ENCODE data around the gene NPY5R. TPM values are rescaled to one million over a fixed set of nuclear protein-coding genes. Genes with fewer than 3 reads are reported as not detected.

Gene NPY5R
- total RNA-seq, 2 experiments from 2014 or later, result not detected

GRCh38 chr4:163335384-163335783 lies 8.3 kb upstream of the NPY5R start:
- no peak for DNase-seq
- TF ChIP-seq CTCF (IDR thresholded peaks at IDR 0.05), result no peak
- H3K4me1 Mint-ChIP-seq (ENCODE audit: low read depth), result peaks cover 9% of the 10 kb centered on the region
- H3K27me3 Mint-ChIP-seq, result peaks cover 34% of the 10 kb centered on the region
- ChIA-PET POLR2A (no interaction called here), CTCF (no interaction called here)
- ATAC-seq, result no peak
- intact Hi-C loops (cut with micrococcal nuclease), result no loop called here
- H3K4me3 Mint-ChIP-seq, result no peak overlapping the region
- no peaks in the 10 kb centered on the region for H3K9me3 Mint-ChIP-seq
- H3K27ac Mint-ChIP-seq, result no peak overlapping the region
- H3K36me3 Mint-ChIP-seq (ENCODE audit: low read depth), result no peaks in the 10 kb centered on the region

GRCh38 chr4:163344147-163345125 lies 744 bp downstream of the NPY5R start:
- CTCF ChIA-PET, result no interaction called here
- TF ChIP-seq CTCF (IDR thresholded peaks at IDR 0.05), result no peak
- DNase-seq (no peak), ATAC-seq (no peak)
- POLR2A ChIA-PET, result no interaction called here
- no peaks in the 10 kb centered on the region for H3K4me1 Mint-ChIP-seq (ENCODE audit: low read depth)
- H3K36me3 Mint-ChIP-seq (ENCODE audit: low read depth), result no peaks in the 10 kb centered on the region
- no peaks in the 10 kb centered on the region for H3K9me3 Mint-ChIP-seq
- intact Hi-C loops (cut with micrococcal nuclease), result no loop called here
- no peak overlapping the region for H3K27ac Mint-ChIP-seq
- peaks cover 27% of the 10 kb centered on the region for H3K27me3 Mint-ChIP-seq
- no peak overlapping the region for H3K4me3 Mint-ChIP-seq

- no peak for TF ChIP-seq CTCF (IDR thresholded peaks at IDR 0.05)
- DNase-seq (no peak), ATAC-seq (no peak)
- Mint-ChIP-seq H3K9me3 (no peaks in the 10 kb centered on the region), H3K36me3 (ENCODE audit: low read depth) (no peaks in the 10 kb centered on the region), H3K4me1 (ENCODE audit: low read depth) (no peaks in the 10 kb centered on the region), H3K27ac (no peak overlapping the region), H3K4me3 (no peak overlapping the region), H3K27me3 (peaks cover 5% of the 10 kb centered on the region)
- intact Hi-C loops (cut with micrococcal nuclease), result no loop called here
- CTCF ChIA-PET, result no interaction called here
- POLR2A ChIA-PET, result no interaction called here
Observed at GRCh38 chr4:163350672-163351071, 7.0 kb downstream of the NPY5R start.

GRCh38 chr4:163353054-163353453 lies 9.4 kb downstream of the NPY5R start:
- intact Hi-C loops (cut with micrococcal nuclease), result no loop called here
- no peaks in the 10 kb centered on the region for H3K4me1 Mint-ChIP-seq (ENCODE audit: low read depth)
- H3K9me3 Mint-ChIP-seq, result no peaks in the 10 kb centered on the region
- no peak for TF ChIP-seq CTCF (IDR thresholded peaks at IDR 0.05)
- ATAC-seq (no peak), DNase-seq (no peak)
- no peaks in the 10 kb centered on the region for H3K27me3 Mint-ChIP-seq
- ChIA-PET POLR2A (no interaction called here), CTCF (no interaction called here)
- no peak overlapping the region for H3K27ac Mint-ChIP-seq
- H3K36me3 Mint-ChIP-seq (ENCODE audit: low read depth), result no peaks in the 10 kb centered on the region
- H3K4me3 Mint-ChIP-seq, result no peak overlapping the region

GRCh38 chr4:163356104-163356503 lies 12.4 kb downstream of the NPY5R start:
- intact Hi-C loops (cut with micrococcal nuclease), result no loop called here
- Mint-ChIP-seq H3K27me3 (no peaks in the 10 kb centered on the region), H3K4me3 (no peak overlapping the region), H3K9me3 (no peaks in the 10 kb centered on the region), H3K27ac (no peak overlapping the region), H3K4me1 (ENCODE audit: low read depth) (no peaks in the 10 kb centered on the region), H3K36me3 (ENCODE audit: low read depth) (no peaks in the 10 kb centered on the region)
- ATAC-seq (no peak), DNase-seq (no peak)
- ChIA-PET CTCF (interaction anchor here (1.0 kb wide), 1 partner anchor 24 kb away, joined by 4 read pairs; the partner anchor contains the start of gene NPY1R), POLR2A (no interaction called here)
- no peak for TF ChIP-seq CTCF (IDR thresholded peaks at IDR 0.05)

Measured in activated CD8-positive, alpha-beta T cell treated with anti-CD3 and anti-CD28 coated beads for 36 hours (primary cell).